Keratinocyte (primary cell): Measurements from ENCODE around the gene LEKR1. TPM values are rescaled to one million over a fixed set of nuclear protein-coding genes. Genes with fewer than 3 reads are reported as not detected.

Experiments used
- DNase-seq: peaks from one replicate; pipeline ENCODE4 v3.0.0-alpha.2; 2011; ENCODE audit warnings: low read depth, missing footprints, low spot score
- FAIRE-seq: peaks from 2 replicates; lab custom pipeline; 2011; peaks lifted over from hg19 to GRCh38; lab: Jason Lieb, UNC
- H2AFZ ChIP-seq: 2 replicates; pipeline ENCODE4 v1.6.0; 2012; ENCODE audit warnings: low read length, control low read depth, inconsistent platforms; ENCODE audit not compliant: control insufficient read depth
- H3K27ac ChIP-seq: 2 replicates; pipeline ENCODE4 v1.5.1; 2011; ENCODE audit warnings: low read length; ENCODE audit not compliant: control insufficient read depth, insufficient read depth
- H3K27me3 ChIP-seq: 3 replicates; pipeline ENCODE4 v1.6.0; 2011; ENCODE audit warnings: low read length; ENCODE audit not compliant: control insufficient read depth, insufficient read depth; ENCODE audit errors: extremely low read depth
- H3K36me3 ChIP-seq, 2 experiments: 2 replicates in 1 of 2; 3 replicates in 1 of 2; pipeline ENCODE4 v1.5.1; 2011; ENCODE audit warnings: low read length in 2 of 2, mild to moderate bottlenecking in 1 of 2; ENCODE audit not compliant: control insufficient read depth in 2 of 2, insufficient read depth in 2 of 2; ENCODE audit errors: extremely low read depth in 1 of 2
- H3K4me1 ChIP-seq: 3 replicates; pipeline ENCODE4 v1.5.1; 2011; ENCODE audit warnings: low read length; ENCODE audit not compliant: control insufficient read depth, insufficient read depth; ENCODE audit errors: extremely low read depth
- H3K4me2 ChIP-seq: 3 replicates; pipeline ENCODE4 v1.6.0; 2011; ENCODE audit warnings: low read depth, low read length; ENCODE audit not compliant: control insufficient read depth, insufficient read depth; ENCODE audit errors: extremely low read depth
- H3K4me3 ChIP-seq, 3 experiments: fragments of 200-600 bp in 1 of 3; sonication (generic) in 1 of 3; 2 replicates in 2 of 3; 3 replicates in 1 of 3; pipeline ENCODE4 v1.5.1; 2011 to 2016; ENCODE audit warnings: low read length in 3 of 3, mild to moderate bottlenecking in 3 of 3, control low read depth in 2 of 3, inconsistent platforms in 1 of 3, low read depth in 1 of 3, mixed read lengths in 1 of 3, mixed run types in 1 of 3, moderate library complexity in 1 of 3; ENCODE audit not compliant: control insufficient read depth in 2 of 3, insufficient read depth in 2 of 3; ENCODE audit errors: extremely low read depth in 1 of 3
- H3K79me2 ChIP-seq: 2 replicates; pipeline ENCODE4 v1.6.0; 2012; ENCODE audit warnings: low read length; ENCODE audit not compliant: control insufficient read depth, insufficient read depth
- H3K9ac ChIP-seq: 3 replicates; pipeline ENCODE4 v1.6.0; 2011; ENCODE audit warnings: low read length; ENCODE audit not compliant: control insufficient read depth, insufficient read depth; ENCODE audit errors: extremely low read depth
- H3K9me1 ChIP-seq: 3 replicates; pipeline ENCODE4 v1.6.0; 2011; ENCODE audit warnings: low read length; ENCODE audit not compliant: control insufficient read depth, insufficient read depth; ENCODE audit errors: extremely low read depth
- H3K9me3 ChIP-seq: 2 replicates; pipeline ENCODE4 v1.5.1; 2012; ENCODE audit warnings: low read depth, low read length; ENCODE audit not compliant: control insufficient read depth
- H4K20me1 ChIP-seq: 3 replicates; pipeline ENCODE4 v1.6.0; 2011; ENCODE audit warnings: low read length; ENCODE audit not compliant: control insufficient read depth, insufficient read depth; ENCODE audit errors: extremely low read depth
- CTCF ChIP-seq, 3 experiments: IDR thresholded peaks in 1 of 3; conservative IDR thresholded peaks in 1 of 3; optimal IDR thresholded peaks in 1 of 3; 2 replicates in 2 of 3; 3 replicates in 1 of 3; pipeline versions ENCODE3 to v1.5.1; 2011; ENCODE audit warnings: low read length in 3 of 3, mild to moderate bottlenecking in 3 of 3, moderate library complexity in 2 of 3, control low read depth in 1 of 3, inconsistent platforms in 1 of 3; ENCODE audit not compliant: insufficient read depth in 2 of 3; ENCODE audit errors: extremely low read depth in 1 of 3
- EZH2 ChIP-seq: IDR thresholded peaks from one replicate; pipeline ENCODE4 v1.6.1; 2012; ENCODE audit warnings: inconsistent platforms, mild to moderate bottlenecking, low read length, moderate library complexity
- dilution Hi-C: fragments of 300-500 bp; cut with MboI; formaldehyde crosslinking; loops from one replicate; pipeline ENCODE4 v1.7.0; 2020; ENCODE audit warnings: low sequenced_read_pairs; ENCODE audit not compliant: extremely low pct_ligation_motif_present
- polyA plus RNA-seq, 5 experiments: library from polyadenylated mRNA; depleted of rRNA in 3 of 5; stranded (reverse) in 3 of 5; stranded (forward) in 1 of 5; unstranded in 1 of 5; fragments of >200 nt; gene quantifications; 1 replicate in 1 of 5; 2 replicates in 3 of 5; 3 replicates in 1 of 5; pipeline versions ENCODE4 v1.2.1 to v1.2.3, GENCODE V29; 2011 to 2012; ENCODE audit warnings: missing spikeins in 2 of 5, low read depth in 1 of 5, low replicate concordance in 1 of 5

LEKR1 gene
- polyA plus RNA-seq, 1 donor (not counting 4 experiments of a cell fraction or from before 2014, with no cell fraction given): 0.63 TPM

GRCh38 chr3:157065201-157065600 is 239.0 kb downstream of the LEKR1 start:
- no peaks in the 10 kb centered on the region for H3K36me3 ChIP-seq
- no peak overlapping the region for H3K27ac ChIP-seq
- FAIRE-seq (no peak), DNase-seq (no peak)
- no peaks in the 10 kb centered on the region for H3K79me2 ChIP-seq
- H3K4me2 ChIP-seq: no peak overlapping the region
- H3K9me3 ChIP-seq: no peaks in the 10 kb centered on the region
- H3K27me3 ChIP-seq: no peaks in the 10 kb centered on the region
- TF ChIP-seq EZH2: no peak
- no peak for TF ChIP-seq CTCF (optimal IDR thresholded peaks at IDR 0.05 in 1 of 3, IDR thresholded peaks at IDR 0.05 in 1 of 3, conservative IDR thresholded peaks at IDR 0.05 in 1 of 3; ENCODE audit: extremely low read depth in 1 of 3, insufficient read depth in 2 of 3, low read length in 3 of 3)
- no peak overlapping the region for H3K9ac ChIP-seq
- no peak overlapping the region for H3K4me3 ChIP-seq
- H3K4me1 ChIP-seq: no peaks in the 10 kb centered on the region
- no peaks in the 10 kb centered on the region for H4K20me1 ChIP-seq
- no peak overlapping the region for H2AFZ ChIP-seq
- dilution Hi-C loops: no loop called here
- H3K9me1 ChIP-seq: no peaks in the 10 kb centered on the region

GRCh38 chr3:157066335-157067098 is 240.4 kb downstream of the LEKR1 start:
- Histone ChIP-seq H3K9me1 (no peaks in the 10 kb centered on the region), H3K4me1 (no peaks in the 10 kb centered on the region), H3K27me3 (no peaks in the 10 kb centered on the region), H4K20me1 (no peaks in the 10 kb centered on the region), H3K36me3 (no peaks in the 10 kb centered on the region), H2AFZ (no peak overlapping the region), H3K27ac (no peak overlapping the region), H3K4me3 (no peak overlapping the region), H3K9me3 (no peaks in the 10 kb centered on the region), H3K9ac (no peak overlapping the region), H3K4me2 (no peak overlapping the region), H3K79me2 (no peaks in the 10 kb centered on the region)
- no peak for TF ChIP-seq CTCF (optimal IDR thresholded peaks at IDR 0.05 in 1 of 3, IDR thresholded peaks at IDR 0.05 in 1 of 3, conservative IDR thresholded peaks at IDR 0.05 in 1 of 3; ENCODE audit: extremely low read depth in 1 of 3, insufficient read depth in 2 of 3, low read length in 3 of 3)
- no peak for TF ChIP-seq EZH2
- DNase-seq (no peak), FAIRE-seq (no peak)
- dilution Hi-C loops: no loop called here
